Fibroblast of skin of left biceps (primary cell): ENCODE results near the gene ATP5PB.

ENCODE experiments used
- DNase-seq, 2 experiments: peaks; one replicate each; pipeline ENCODE4 v3.0.0-alpha.2; 2013; ENCODE audit warnings: low read depth in 2 of 2

The ATP5PB gene

GRCh38 chr1:111507411-111508201 is 58.3 kb downstream of the ATP5PB start:
- no peak for DNase-seq

- DNase-seq = no peak
Observed at GRCh38 chr1:111509997-111510375, 60.7 kb downstream of the ATP5PB start.

- no peak for DNase-seq
Observed at GRCh38 chr1:111511370-111511769, 62.1 kb downstream of the ATP5PB start.
